HCT116 (cell line): ENCODE data around the gene ZEB1. TPM values are rescaled to one million over a fixed set of nuclear protein-coding genes. Genes with fewer than 3 reads are reported as not detected.

Source experiments
- ATAC-seq: fragments of 200-7000 bp; cut with Tn5 transposase; 2 replicates; pipeline ENCODE4 v1.9.1; 2020; ENCODE audit warnings: mild to moderate bottlenecking, moderate library complexity
- BruUV-seq: library from RNA; stranded (reverse); fragments of 400-500 nt; replicated peaks from 2 replicates; lab custom pipeline; 2021; lab: Mats Ljungman, UMichigan
- CTCF ChIA-PET: fragments of 300-600 bp; sonication (Branson Sonifier 250); formaldehyde crosslinking; loops from one replicate; lab custom pipeline; 2021; ENCODE audit warnings: antibody characterized with exemption; lab: Charles Lee
- POLR2A ChIA-PET: fragments of 300-600, 350-600 bp; sonication (Branson Sonifier 250); formaldehyde crosslinking; loops from one replicate; lab custom pipeline; 2021; ENCODE audit warnings: antibody characterized with exemption; lab: Charles Lee
- RAD21 ChIA-PET, 2 experiments: fragments of 300-600 bp; sonication (Branson Sonifier 250); formaldehyde crosslinking; loops; one replicate each; lab custom pipeline; 2023; ENCODE audit warnings: low total read pairs in 2 of 2; ENCODE audit not compliant: uncharacterized antibody in 2 of 2, unreplicated experiment in 2 of 2, low non-redundant PET in 1 of 2; lab: Charles Lee
- DNase-seq: peaks from one replicate; pipeline ENCODE4 v3.0.0-alpha.2; 2010; ENCODE audit warnings: low read depth, low spot score
- H2AFZ ChIP-seq: fragments of 200-600 bp; shearing (Covaris generic), sonication (generic); 2 replicates; pipeline ENCODE4 v1.6.1; 2017; ENCODE audit warnings: low read depth, mixed run types, mixed read lengths, antibody characterized with exemption, low read length; ENCODE audit not compliant: poor library complexity, severe bottlenecking
- H3K27ac ChIP-seq: 2 replicates; pipeline ENCODE4 v1.5.1; 2012; ENCODE audit warnings: low read depth, low read length
- H3K27me3 ChIP-seq: fragments of 200-600 bp; sonication (generic); 2 replicates; pipeline ENCODE4 v1.6.1; 2016; ENCODE audit warnings: mixed run types, low read length, mixed read lengths; ENCODE audit not compliant: insufficient read depth
- H3K36me3 ChIP-seq, 2 experiments: fragments of 200-500 bp in 1 of 2; fragments of 200-600 bp in 1 of 2; sonication (Bioruptor generic) in 1 of 2; sonication (generic) in 1 of 2; 2 replicates each; pipeline versions ENCODE4 v1.5.1 to v1.6.1; 2014 to 2016; ENCODE audit warnings: low read length in 2 of 2, inconsistent platforms in 1 of 2, mixed read lengths in 1 of 2, mixed run types in 1 of 2; ENCODE audit not compliant: insufficient read depth in 2 of 2, control insufficient read depth in 1 of 2
- H3K4me1 ChIP-seq, 2 experiments: fragments of 200-600 bp in 1 of 2; sonication (generic) in 1 of 2; 2 replicates each; pipeline versions ENCODE4 v1.5.1 to v1.6.1; 2012 to 2017; ENCODE audit warnings: low read length in 2 of 2, inconsistent platforms in 1 of 2, mild to moderate bottlenecking in 1 of 2, mixed read lengths in 1 of 2, mixed run types in 1 of 2, moderate library complexity in 1 of 2; ENCODE audit not compliant: insufficient read depth in 2 of 2, control insufficient read depth in 1 of 2
- H3K4me2 ChIP-seq: fragments of 200-600 bp; sonication (generic); 2 replicates; pipeline ENCODE4 v1.6.1; 2017; ENCODE audit warnings: mixed run types, low read length, mixed read lengths
- H3K4me3 ChIP-seq, 2 experiments: fragments of 200-600 bp in 1 of 2; sonication (generic) in 1 of 2; replicated peaks in 1 of 2; 2 replicates each; pipeline ENCODE4 v1.5.1; 2011 to 2016; ENCODE audit warnings: low read length in 2 of 2, control low read depth in 1 of 2, low read depth in 1 of 2, mild to moderate bottlenecking in 1 of 2, mixed read lengths in 1 of 2, mixed run types in 1 of 2
- H3K79me2 ChIP-seq: fragments of 200-600 bp; sonication (generic); 2 replicates; pipeline ENCODE4 v1.6.1; 2017; ENCODE audit warnings: mild to moderate bottlenecking, mixed run types, low read length, moderate library complexity, mixed read lengths; ENCODE audit not compliant: insufficient read depth
- H3K9ac ChIP-seq: fragments of 200-600 bp; sonication (generic); 2 replicates; pipeline ENCODE4 v1.6.1; 2016; ENCODE audit warnings: low read length, mixed read lengths
- H3K9me2 ChIP-seq: fragments of 200-600 bp; sonication (generic), shearing (Covaris generic); 2 replicates; pipeline ENCODE4 v1.6.1; 2017; ENCODE audit warnings: mixed run types, mild to moderate bottlenecking, moderate library complexity; ENCODE audit not compliant: insufficient read depth
- H3K9me3 ChIP-seq, 2 experiments: fragments of 200-500 bp in 1 of 2; fragments of 200-600 bp in 1 of 2; sonication (Bioruptor generic) in 1 of 2; sonication (generic) in 1 of 2; 2 replicates each; pipeline ENCODE4 v1.6.1; 2014 to 2017; ENCODE audit warnings: low read length in 2 of 2, mixed read lengths in 2 of 2, inconsistent platforms in 1 of 2, low read depth in 1 of 2, mild to moderate bottlenecking in 1 of 2, mixed run types in 1 of 2, moderate library complexity in 1 of 2; ENCODE audit not compliant: control insufficient read depth in 1 of 2, insufficient read depth in 1 of 2
- H4K20me1 ChIP-seq: fragments of 200-600 bp; sonication (generic), shearing (Covaris generic); 2 replicates; pipeline ENCODE4 v1.6.1; 2017; ENCODE audit warnings: mixed run types, mild to moderate bottlenecking, moderate library complexity; ENCODE audit not compliant: insufficient read depth
- CBX3 ChIP-seq: IDR thresholded peaks from 2 replicates; pipeline ENCODE4 v1.6.1; 2012; ENCODE audit warnings: low read depth
- ELF1 ChIP-seq: IDR thresholded peaks from 2 replicates; pipeline ENCODE4 v1.6.1; 2012; ENCODE audit warnings: low read depth, borderline replicate concordance
- EZH2 ChIP-seq: fragments of 200-600 bp; sonication (generic); IDR thresholded peaks from 2 replicates; pipeline ENCODE4 v1.6.1; 2017; ENCODE audit warnings: antibody characterized with exemption, mixed run types
- FOSL1 ChIP-seq: IDR thresholded peaks from 2 replicates; pipeline ENCODE4 v1.6.1; 2012; ENCODE audit warnings: low read depth
- POLR2AphosphoS5 ChIP-seq: IDR thresholded peaks from 2 replicates; pipeline ENCODE4 v1.6.1; 2011; ENCODE audit warnings: mild to moderate bottlenecking, low read depth, low read length, moderate library complexity
- RAD21 ChIP-seq: IDR thresholded peaks from 2 replicates; pipeline ENCODE4 v1.6.1; 2012; ENCODE audit warnings: low read depth, mild to moderate bottlenecking
- YY1 ChIP-seq: IDR thresholded peaks from 2 replicates; pipeline ENCODE4 v1.6.1; 2011; ENCODE audit warnings: low read length, low read depth, moderate library complexity, mild to moderate bottlenecking; ENCODE audit not compliant: insufficient replicate concordance; ENCODE audit errors: extremely low read depth
- intact Hi-C: fragments of 100-400 bp; cut with micrococcal nuclease; formaldehyde crosslinking; loops from 2 replicates; pipeline ENCODE4 v1.10.0; 2022
- total RNA-seq: library from RNA; stranded (reverse); gene quantifications from one replicate; pipeline ENCODE4 v1.2.1, GENCODE V29; 2021; ENCODE audit not compliant: unreplicated experiment
- TF ChIP-seq, protein P1 (sequence below), 3 experiments: fragments of 200-600 bp in 1 of 3; sonication (generic) in 1 of 3; IDR thresholded peaks in 2 of 3; conservative IDR thresholded peaks in 1 of 3; 2 replicates each; pipeline ENCODE4 v1.5.1; 2012 to 2017; ENCODE audit warnings: low read depth in 2 of 3, low read length in 2 of 3, antibody characterized with exemption in 1 of 3, borderline replicate concordance in 1 of 3, control low read depth in 1 of 3, mild to moderate bottlenecking in 1 of 3, mixed read lengths in 1 of 3, mixed run types in 1 of 3, moderate library complexity in 1 of 3; ENCODE audit not compliant: insufficient read depth in 1 of 3
- TF ChIP-seq, protein P2 (sequence below): IDR thresholded peaks from 2 replicates; pipeline ENCODE4 v1.6.1; 2012; ENCODE audit warnings: low read depth

Gene ZEB1
- total RNA-seq, 1 experiment from 2014 or later: 3.4 TPM

DNA sequence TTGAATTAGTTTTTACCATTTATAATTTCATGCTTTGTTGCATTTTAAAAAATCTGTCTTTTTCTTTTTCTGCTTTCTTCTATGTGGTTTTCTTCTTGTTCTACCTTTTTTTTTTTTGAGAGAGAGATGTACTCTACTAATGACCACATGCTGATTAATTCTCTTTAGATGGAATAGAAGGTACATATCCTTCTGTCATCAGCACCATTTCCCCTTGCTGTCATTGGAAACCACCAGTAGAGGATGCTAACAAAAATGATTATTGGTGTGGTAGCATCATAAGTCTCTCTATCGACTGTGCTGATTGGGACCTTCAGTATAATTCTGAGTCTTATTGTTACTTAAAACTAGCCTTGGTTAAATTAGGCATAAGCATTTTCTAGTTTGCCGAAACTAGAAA, 3.6 kb downstream of the ZEB1 start:
- CTCF ChIA-PET: no interaction called here
- Histone ChIP-seq H3K27me3 (no peaks in the 10 kb centered on the region), H3K9me2 (no peaks in the 10 kb centered on the region), H3K4me2 (no peak overlapping the region), H3K9me3 (no peaks in the 10 kb centered on the region), H3K4me3 (no peak overlapping the region), H2AFZ (no peak overlapping the region), H3K27ac (no peak overlapping the region), H3K79me2 (no peaks in the 10 kb centered on the region; the same call in 1 of the 2 replicates), H4K20me1 (no peaks in the 10 kb centered on the region), H3K9ac (no peak overlapping the region), H3K36me3 (no peaks in the 10 kb centered on the region), H3K4me1 (peaks cover 3 to 12% of the 10 kb centered on the region in 2 experiments; a peak in 3 of 4 replicates)
- RAD21 ChIA-PET: no interaction called here
- no peak for TF ChIP-seq POLR2AphosphoS5
- 0 out of 2 replicates have a peak, but pooled peaks have one; percentile 17 for TF ChIP-seq RAD21
- no peak for TF ChIP-seq CBX3
- no peak for TF ChIP-seq EZH2
- TF ChIP-seq ELF1: no peak
- TF ChIP-seq YY1: no peak
- TF ChIP-seq, protein P1, sequence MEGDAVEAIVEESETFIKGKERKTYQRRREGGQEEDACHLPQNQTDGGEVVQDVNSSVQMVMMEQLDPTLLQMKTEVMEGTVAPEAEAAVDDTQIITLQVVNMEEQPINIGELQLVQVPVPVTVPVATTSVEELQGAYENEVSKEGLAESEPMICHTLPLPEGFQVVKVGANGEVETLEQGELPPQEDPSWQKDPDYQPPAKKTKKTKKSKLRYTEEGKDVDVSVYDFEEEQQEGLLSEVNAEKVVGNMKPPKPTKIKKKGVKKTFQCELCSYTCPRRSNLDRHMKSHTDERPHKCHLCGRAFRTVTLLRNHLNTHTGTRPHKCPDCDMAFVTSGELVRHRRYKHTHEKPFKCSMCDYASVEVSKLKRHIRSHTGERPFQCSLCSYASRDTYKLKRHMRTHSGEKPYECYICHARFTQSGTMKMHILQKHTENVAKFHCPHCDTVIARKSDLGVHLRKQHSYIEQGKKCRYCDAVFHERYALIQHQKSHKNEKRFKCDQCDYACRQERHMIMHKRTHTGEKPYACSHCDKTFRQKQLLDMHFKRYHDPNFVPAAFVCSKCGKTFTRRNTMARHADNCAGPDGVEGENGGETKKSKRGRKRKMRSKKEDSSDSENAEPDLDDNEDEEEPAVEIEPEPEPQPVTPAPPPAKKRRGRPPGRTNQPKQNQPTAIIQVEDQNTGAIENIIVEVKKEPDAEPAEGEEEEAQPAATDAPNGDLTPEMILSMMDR (IDR thresholded peaks at IDR 0.05 in 2 of 3, conservative IDR thresholded peaks at IDR 0.05 in 1 of 3; ENCODE audit: borderline replicate concordance in 1 of 3, insufficient read depth in 1 of 3, low read depth in 2 of 3, low read length in 2 of 3): 0 out of 6 replicates have a peak, but pooled peaks of 2 of the 3 experiments have one; percentile 7 to 9
- TF ChIP-seq FOSL1: no peak
- TF ChIP-seq, protein P2, sequence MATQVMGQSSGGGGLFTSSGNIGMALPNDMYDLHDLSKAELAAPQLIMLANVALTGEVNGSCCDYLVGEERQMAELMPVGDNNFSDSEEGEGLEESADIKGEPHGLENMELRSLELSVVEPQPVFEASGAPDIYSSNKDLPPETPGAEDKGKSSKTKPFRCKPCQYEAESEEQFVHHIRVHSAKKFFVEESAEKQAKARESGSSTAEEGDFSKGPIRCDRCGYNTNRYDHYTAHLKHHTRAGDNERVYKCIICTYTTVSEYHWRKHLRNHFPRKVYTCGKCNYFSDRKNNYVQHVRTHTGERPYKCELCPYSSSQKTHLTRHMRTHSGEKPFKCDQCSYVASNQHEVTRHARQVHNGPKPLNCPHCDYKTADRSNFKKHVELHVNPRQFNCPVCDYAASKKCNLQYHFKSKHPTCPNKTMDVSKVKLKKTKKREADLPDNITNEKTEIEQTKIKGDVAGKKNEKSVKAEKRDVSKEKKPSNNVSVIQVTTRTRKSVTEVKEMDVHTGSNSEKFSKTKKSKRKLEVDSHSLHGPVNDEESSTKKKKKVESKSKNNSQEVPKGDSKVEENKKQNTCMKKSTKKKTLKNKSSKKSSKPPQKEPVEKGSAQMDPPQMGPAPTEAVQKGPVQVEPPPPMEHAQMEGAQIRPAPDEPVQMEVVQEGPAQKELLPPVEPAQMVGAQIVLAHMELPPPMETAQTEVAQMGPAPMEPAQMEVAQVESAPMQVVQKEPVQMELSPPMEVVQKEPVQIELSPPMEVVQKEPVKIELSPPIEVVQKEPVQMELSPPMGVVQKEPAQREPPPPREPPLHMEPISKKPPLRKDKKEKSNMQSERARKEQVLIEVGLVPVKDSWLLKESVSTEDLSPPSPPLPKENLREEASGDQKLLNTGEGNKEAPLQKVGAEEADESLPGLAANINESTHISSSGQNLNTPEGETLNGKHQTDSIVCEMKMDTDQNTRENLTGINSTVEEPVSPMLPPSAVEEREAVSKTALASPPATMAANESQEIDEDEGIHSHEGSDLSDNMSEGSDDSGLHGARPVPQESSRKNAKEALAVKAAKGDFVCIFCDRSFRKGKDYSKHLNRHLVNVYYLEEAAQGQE: no peak
- no peak for ATAC-seq
- no TSS peak for BruUV-seq
- POLR2A ChIA-PET: no interaction called here
- no peak for DNase-seq
- intact Hi-C loops: loop anchor here (10.0 kb wide), 1 partner anchor 282 kb away; no protein-coding TSS in a partner anchor
